HG02571 (cell line): ENCODE data around the gene RNF41.

Experiments
- ATAC-seq: cut with Tn5 transposase; IDR thresholded peaks from one replicate; pipeline ENCODE4 v1.9.1; 2021; ENCODE audit warnings: mild to moderate bottlenecking, moderate library complexity; ENCODE audit not compliant: unreplicated experiment

The RNF41 gene

DNA sequence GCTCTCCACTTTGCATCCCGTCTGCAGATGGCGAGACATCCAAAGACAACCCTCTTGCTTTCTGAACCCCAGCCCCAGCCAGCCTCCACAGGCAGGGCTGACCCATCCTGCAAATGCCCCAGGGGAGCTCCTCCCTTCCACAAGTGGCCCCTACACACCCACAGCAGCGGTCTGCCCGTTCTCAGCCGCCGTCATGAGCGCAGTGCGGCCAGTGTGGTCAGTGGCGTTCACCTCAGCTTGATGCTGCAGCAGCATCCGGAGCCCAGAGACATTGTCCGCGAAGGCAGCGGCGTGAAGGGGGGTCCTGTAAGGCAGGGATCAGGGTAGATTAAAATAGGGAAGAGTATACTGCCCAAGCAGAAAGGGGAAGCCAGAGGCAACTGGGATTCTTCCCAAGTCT is 22.8 kb upstream of the RNF41 start:
- ATAC-seq = no peak

DNA sequence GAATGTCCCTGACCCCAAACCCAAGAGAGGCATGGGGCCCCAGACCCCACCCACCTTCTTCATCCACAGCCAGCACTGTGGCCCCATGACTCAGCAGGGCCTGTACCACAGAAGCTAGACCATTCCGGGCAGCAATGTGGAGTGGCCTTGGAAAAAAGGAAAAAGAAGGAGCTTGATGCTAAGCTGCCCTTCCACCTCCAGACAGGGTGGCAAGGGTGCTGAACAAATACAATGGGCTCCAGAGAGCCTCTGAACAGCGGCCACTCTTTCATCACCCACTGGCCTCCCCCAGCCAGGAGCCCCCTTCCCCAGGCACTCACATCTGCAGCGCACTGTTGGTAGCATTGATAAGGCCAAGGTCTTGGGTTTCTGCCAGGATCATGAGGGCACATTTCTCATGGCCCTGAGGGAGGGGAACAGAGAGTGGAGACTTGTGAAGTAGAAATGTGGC is 22.0 kb upstream of the RNF41 start:
- ATAC-seq = no peak

DNA sequence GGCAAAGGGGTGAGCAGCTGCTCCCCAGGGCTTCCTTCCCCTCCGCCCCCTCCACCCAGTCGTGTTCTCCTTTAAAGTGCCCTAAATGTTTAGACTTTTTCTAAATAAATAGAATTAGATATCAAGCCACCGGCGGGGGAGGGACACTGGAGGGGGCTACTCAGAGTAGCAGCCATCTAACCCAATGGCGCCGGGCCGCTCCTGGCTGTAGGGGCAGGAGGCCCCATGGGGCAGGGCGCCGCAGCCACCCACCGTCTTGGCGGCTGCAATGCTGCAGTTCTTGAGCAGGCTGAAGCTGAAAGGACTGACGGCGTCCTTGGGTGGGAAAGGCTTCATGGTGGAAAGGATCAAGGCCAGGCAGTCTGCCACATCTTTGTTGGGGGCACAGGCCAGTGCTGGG is 21.3 kb upstream of the RNF41 start:
- no peak for ATAC-seq

DNA sequence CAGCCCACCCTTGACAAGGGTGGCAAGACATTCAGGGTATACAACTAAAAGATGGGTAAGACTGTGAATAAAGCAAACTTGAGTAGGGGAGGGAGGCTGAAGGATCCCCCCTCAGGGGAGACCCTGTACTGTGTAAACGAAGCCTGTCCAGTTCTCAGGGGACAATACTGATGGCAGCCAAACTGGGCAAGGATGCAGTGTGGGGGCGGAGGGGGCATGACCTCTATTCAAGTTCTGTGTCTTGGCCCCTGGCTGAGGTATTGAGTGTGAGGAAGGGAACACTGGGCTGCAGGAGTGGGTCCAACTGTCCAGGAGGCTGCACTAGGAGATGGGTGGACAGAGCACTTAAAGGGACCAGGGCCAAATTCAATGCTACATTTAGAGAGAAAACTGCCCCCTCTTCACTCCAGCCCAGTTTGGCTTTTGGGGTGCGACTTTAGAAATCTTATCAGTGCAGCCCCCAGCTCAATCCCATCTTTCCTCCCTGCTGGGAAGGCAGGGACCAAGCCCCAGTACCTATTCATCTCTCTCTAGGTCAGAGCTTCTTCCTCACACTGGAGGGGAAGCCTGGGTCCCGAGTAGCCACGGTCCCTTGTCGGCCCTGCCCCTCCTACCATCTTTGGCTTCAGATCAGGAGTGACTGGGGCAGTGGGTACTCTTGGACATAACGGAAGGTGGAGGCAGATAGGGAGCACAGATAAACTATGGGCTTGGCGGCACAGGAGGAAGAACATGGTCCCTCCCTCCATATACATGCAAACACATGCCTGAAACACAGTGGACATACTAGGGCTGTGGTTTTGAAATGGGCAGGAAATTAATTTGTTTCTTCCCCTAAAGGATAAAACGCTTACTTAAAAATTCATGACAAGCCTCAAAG is 19.9 kb upstream of the RNF41 start:
- ATAC-seq = no peak

DNA sequence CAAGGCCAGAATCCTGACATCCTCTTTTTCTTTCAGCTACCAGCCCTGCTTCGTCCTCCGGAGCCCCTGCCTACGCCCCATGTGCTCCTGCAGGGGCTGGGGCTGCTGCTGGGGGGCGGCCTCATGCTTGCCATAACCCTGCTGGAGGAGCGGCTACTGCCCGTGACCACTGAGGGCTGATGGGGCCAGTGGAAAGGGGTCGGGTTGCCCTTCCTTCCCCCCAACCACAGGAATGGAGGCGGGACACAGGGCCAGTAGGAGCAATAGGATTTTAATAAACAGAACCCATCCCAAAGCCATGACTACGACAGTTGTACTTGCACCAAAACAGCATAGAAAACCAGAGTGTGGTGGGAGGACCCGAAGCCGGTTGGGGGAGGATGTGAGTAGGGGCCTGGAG is 15.8 kb upstream of the RNF41 start:
- ATAC-seq = no peak

DNA sequence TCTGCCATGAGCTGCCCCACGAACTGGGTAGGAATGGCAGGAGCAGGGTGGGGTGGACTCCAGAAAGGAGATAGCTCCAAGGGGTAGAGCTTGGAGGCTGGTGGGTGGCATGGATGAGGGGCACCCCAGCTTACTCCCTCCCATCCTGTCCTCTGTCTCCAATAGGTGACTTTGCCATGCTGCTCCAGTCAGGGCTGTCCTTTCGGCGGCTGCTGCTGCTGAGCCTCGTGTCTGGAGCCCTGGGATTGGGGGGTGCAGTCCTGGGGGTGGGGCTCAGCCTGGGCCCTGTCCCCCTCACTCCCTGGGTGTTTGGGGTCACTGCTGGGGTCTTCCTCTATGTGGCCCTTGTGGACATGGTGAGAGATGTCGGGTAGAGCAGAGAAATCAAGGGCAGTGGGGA is 15.3 kb upstream of the RNF41 start:
- ATAC-seq = no peak

DNA sequence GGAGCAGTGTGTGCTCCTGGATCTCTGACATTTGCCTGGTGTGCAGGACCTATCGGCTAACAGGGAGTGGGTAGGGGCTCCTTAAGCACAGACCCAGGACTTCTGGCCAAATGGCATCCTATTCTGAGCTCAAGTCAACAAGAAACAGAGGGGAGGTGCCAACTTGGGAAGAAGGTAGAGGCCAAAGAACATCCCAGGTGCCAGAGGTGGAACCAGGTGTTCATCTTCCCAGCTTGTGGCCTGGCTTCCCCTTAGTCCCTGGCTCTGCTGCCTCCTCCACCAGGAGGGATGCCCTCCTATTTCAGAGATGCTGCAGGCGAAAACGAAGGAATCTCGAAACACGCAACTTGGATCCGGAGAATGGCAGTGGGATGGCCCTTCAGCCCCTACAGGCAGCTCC is 14.4 kb upstream of the RNF41 start:
- ATAC-seq = no peak

DNA sequence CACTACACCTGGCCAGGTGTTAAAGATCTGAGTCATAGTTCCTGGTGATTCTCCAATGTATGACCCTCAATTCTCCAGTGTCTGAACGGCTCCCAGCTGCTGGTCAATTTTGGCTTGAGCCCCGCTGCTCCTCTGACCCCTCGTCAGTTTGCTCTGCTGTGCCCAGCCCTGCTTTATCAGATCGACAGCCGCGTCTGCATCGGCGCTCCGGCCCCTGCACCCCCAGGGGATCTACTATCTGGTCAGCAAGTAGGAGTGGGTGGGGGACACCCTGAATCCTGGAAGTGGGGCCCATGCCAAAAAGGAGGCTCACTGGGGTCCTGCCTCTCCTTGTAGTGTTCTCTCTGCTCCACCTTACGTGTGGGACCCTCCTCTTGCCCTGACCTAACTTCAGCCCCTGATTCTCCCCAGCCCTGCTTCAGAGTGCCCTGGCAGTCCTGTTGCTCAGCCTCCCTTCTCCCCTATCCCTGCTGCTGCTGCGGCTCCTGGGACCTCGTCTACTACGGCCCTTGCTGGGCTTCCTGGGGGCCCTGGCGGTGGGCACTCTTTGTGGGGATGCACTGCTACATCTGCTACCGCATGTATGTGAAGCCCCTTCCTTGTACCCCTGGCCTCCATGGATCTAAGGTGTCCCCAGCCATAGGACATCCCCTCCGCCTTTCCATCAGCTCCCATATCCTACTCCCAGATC is 13.2 kb upstream of the RNF41 start:
- no peak for ATAC-seq

DNA sequence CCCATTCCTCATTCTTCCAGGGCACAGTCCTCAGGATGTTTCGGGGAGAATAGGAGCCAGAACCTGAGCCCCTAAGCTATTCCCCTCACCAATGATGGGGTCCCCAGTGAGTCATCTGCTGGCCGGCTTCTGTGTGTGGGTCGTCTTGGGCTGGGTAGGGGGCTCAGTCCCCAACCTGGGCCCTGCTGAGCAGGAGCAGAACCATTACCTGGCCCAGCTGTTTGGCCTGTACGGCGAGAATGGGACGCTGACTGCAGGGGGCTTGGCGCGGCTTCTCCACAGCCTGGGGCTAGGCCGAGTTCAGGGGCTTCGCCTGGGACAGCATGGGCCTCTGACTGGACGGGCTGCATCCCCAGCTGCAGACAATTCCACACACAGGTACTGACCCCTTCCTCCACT is 9.5 kb upstream of the RNF41 start:
- no peak for ATAC-seq

DNA sequence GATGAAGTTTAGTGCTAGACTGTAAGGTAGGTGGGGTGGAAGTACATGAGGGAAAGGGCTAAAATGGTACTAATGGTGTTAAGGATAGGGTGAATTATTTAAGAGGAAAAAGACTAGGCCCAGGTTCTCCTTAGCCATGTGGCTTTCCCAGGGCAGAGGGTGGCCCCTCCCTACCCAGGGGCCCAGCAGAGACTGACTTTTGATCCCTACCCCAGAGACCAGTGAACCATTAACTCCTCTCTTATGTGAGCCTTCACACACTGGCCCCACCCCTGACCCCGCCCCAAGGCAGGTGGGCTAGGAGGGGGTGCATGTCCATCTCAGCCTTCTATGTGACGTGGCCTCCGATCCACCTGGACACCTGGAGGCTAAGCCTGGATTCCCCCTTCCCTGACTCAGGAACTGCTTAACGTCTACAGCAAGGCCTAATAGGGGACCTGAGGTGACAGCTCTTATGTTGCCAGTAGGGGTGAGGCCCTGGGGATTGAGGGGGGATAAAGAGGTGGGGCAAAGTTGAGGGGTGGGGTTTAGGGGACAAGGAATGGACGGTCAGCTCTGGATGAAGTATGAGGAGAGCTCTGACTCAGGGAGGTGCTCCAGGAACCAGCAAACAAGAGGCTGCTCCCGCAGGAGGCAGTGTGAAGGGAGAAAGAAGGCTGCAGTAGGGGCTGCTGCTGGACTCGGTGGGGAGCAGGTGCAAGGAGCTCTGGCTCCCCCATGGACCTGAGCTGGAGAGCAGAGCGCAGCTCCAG is 8.9 kb upstream of the RNF41 start:
- no peak for ATAC-seq

DNA sequence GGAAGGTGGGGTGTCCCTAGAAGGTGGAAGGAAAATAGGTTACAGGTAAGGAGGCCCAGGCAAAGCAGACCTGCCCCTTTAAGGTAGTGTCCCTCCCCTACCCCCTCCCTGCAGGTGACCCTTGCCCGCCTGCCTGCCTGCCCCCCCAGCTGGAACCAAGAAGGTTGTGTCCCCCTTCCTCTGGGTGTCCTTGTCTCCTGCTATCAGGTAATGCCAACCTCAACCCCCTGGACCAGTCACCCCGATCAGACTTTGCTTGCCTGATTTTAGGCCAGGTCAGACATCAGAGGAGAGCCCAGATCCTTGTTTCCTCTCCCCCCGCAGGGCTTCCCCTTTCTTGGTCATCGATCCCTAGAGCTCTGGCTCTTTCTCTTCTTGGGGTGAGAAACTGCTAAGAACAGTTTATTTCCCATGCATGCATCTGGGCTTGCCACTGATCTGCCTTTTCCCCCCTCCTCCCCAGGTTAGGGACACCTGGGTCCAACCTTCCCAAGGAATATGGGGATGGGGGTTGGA is 8.3 kb upstream of the RNF41 start, which contains the start of gene SLC39A5:
Gene SLC39A5 (plus strand): TSS at position 136 of the 516 bp plus-strand sequence. CDS start 1,224 bp downstream, outside the sequence.
- no peak for ATAC-seq

DNA sequence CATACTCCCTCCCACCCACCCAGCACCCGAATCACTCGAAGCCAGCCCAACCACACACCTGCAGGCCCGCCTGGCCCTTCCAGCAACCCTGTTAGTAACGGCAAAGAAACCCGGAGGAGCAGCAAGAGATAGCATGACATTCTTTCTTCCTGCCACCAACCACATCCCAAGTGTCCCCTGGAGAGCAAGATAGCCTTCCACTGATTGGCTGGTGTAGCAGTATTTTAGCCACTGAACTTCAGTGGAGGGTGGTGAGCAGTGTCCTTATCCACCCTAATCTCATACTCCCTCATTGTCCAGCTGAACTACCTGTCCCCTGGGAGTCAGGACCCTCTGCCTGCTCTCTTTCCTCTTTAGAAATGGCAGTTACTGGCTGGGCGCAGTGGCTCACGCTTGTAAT is 7.4 kb upstream of the RNF41 start:
- no peak for ATAC-seq

DNA sequence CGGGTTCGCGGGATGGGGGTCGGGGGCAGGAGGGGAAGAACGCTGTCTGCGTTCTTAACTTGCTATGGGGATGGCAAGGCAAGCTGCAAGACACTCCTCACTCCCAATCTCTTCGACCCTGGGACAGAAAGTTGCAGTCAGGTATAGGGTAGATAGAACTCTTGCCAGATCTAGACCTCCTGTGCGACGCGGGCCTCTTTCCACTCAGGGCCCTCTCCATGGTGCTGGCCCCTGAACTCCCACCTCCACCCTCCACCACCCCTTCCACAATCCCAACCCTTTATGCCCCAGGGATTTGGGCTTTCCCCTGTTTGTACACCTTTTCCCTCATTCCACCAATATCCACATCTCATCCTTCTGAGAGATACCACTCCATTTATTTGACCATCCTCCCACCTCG is 3.2 kb upstream of the RNF41 start:
- ATAC-seq = no peak

DNA sequence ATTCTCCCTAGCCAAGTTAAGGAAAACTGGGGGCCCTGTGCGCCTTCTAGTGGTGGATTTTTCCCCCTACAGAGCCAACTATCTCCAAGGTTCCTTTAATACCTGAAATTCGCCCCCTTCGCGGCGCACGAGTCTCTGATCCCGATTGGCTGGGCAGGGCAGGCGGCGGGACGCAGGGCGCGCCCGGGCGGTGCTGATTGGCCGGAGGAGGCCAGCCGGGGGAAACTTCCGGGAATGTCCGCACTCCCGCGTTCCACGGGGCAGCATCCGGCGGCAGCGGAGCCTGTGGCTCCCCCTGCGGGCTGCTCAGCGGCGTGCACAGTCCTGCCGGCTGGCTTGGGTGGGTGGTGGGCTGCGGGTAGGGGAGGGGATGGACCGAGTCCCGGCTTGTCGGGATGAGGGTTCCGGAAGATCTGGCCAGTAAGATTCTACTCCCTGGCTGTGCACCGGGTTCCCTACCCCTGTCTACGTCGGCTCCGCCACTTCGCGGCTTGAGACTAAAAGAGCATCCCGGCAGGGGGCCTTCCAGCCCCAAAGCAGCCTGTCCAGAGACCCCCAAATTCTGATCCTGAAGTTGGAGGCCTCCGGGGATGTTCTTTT is 2.5 kb upstream of the RNF41 start, which contains the start of gene NABP2:
Gene NABP2 (plus strand): TSS at position 241 of the 600 bp plus-strand sequence. CDS start 515 bp downstream, outside the sequence.
- peak; percentile 67 for ATAC-seq

DNA sequence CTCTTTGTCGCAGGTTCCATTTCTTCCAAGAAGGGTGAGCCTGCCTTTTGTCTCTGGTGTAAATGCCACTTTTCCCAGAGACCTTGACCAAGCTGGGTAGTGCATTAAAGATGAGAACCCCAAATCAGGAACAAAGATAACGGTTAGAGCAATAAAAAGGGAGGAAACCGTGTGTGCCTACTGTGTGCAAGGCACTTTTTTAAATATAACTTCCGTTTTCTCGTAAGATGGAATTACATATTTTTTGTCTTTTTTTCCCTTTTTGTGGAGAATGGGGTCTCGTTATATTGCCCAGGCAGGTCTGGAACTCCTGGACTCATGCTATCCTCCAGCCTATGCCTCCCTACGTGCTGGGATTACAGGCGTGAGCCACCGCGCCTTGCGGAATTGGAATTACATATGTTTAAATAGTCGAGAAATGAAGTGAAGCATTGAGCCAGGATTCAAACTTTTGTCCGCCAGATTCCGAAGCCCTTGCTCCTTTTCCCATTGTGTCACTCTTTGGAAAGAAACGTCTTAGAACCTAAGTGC is 1.9 kb upstream of the RNF41 start:
- ATAC-seq = no peak

DNA sequence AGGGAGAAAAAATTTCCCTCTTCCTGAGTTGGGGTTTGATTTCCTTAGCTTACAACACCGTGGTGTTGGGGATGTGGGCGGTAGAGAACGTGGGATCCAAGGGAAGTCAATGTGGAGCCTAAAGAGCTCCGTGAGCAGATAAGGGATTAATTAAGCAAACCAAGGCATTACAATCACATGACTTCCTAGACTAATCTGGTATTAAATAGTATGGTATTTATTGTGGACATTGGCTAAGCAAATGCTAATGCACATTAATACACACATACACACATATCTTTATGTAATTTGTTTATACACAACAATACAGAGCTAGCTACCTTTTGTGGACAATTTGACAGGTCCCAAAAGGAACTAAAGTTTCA is 791 bp upstream of the RNF41 start:
- ATAC-seq = no peak

DNA sequence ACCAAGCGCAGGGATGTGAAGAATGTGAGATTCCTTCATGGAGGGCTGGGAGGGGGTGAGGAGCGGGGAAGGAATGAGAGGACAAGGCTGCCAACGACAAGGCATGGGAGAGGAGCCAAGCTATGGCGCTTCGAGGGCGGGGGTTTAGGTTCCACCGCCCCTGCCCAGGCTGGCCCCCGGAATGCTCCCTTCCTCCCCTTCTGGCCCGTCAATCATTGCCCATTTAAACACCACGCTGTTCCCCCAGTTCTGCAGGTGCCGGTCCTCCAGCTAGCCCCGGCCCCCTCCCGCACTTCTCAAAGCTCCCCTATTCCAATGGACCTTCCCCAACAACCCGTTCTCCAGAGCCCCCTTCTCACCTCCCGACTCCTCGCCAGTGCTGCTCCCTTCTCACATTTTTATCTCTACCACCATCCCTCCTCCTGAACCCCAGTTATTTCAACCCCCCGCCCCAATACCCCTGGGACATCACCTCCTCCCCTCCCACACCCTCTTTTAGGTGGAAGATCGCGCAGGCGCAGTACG is 428 bp downstream of the RNF41 start:
- ATAC-seq = peak; percentile 18

DNA sequence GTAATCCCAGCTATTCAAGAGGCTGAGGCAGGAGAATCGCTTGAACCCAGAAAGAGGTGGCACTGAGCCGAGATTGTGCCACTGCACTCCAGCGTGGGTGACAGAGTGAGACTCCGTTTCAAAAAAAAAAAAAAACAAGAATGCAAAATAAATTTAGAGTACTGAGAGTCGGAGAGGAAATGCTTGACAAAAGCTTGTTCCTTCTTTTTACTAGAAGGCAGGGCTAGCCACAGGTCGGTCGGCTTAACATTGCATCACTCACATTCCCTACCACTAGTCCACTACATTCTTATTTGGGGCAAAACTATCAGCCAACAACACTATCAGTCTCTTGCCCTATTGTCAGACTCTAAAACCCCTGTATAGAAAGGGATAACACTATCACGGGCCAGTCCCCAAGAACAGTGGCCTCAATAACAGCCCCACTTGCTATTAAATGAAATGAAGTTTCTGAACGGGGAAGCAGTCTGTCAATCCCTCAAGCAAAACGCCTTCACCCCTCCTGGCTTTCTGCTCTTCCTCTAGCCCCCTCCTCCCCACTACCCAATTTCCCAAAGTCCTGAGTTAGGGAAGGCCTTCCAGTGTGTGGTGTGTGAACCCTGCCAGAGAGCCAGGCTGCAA is 1.0 kb downstream of the RNF41 start:
- no peak for ATAC-seq

DNA sequence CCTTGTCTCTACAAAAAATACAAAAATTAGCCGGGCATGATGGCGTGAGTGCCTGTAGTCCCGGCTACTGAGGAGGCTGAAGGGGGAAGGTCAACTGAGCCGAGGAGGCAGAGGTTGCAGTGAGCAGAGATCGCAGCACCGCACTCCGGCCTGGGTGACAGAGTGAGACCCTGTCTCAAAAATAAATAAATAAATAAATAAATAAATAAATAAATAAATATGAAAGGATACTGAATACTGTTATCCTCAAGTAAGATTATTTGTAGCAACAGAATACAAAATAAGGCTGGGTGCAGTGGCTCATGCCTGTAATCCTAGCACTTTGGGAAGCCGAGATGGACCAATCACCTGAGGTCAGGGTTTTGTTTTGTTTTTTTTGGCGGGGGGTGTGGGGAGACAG is 1.9 kb downstream of the RNF41 start:
- no peak for ATAC-seq

DNA sequence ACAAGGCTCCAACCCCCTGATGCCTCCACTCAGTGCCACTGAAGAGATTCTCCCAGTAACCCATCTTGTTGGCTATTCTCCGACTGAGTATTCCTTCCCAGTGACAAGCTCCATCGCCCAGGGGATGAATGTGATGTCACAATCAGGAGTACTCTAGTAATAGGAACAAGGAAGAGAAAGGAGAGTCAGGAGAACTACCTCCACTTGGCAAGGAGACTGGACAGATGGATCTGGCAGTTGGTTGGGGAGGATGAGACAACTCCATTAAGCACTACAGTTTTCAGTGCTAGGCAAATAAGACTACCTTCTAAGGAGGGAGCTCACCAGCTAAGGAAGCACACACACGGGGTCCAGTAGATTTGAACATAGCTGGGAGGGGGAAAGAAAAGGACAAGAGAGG is 5.3 kb downstream of the RNF41 start:
- ATAC-seq = no peak
